Nephron (organoid): Measurements from ENCODE around the gene SSH3.
A peak's percentile ranks its signal among the peaks of the same experiment; 100 is the strongest.
"Not testable (repeated sequence)": the region's sequence is repeated elsewhere in the genome, so short reads cannot be mapped to it uniquely, and the experiment has no call there.

Experiments used
- H3K27ac Mint-ChIP-seq, 3 experiments: 2 replicates each; pipeline ENCODE4 v1.8.0; 2020; ENCODE audit warnings: mixed read lengths in 3 of 3, mild to moderate bottlenecking in 2 of 3, moderate library complexity in 1 of 3
- H3K27me3 Mint-ChIP-seq: 2 replicates; pipeline ENCODE4 v1.8.0; 2021; ENCODE audit warnings: low read depth, mild to moderate bottlenecking, moderate library complexity, mixed read lengths
- H3K36me3 Mint-ChIP-seq: 2 replicates; pipeline ENCODE4 v1.8.0; 2020; ENCODE audit warnings: low read depth, mixed read lengths
- H3K4me1 Mint-ChIP-seq: 2 replicates; pipeline ENCODE4 v1.8.0; 2020; ENCODE audit warnings: mixed read lengths
- H3K4me3 Mint-ChIP-seq, 3 experiments: 2 replicates each; pipeline ENCODE4 v1.8.0; 2020; ENCODE audit warnings: mild to moderate bottlenecking in 3 of 3, mixed read lengths in 3 of 3, moderate library complexity in 2 of 3
- H3K9me3 Mint-ChIP-seq: 2 replicates; pipeline ENCODE4 v1.8.0; 2020; ENCODE audit warnings: mixed read lengths
- TF ChIP-seq, protein P1 (sequence below), 3 experiments: fragments of 200-600 bp; sonication (generic); IDR thresholded peaks; one replicate each; pipeline ENCODE4 v1.5.0; 2021; ENCODE audit warnings: antibody characterized with exemption in 3 of 3; ENCODE audit not compliant: unreplicated experiment in 3 of 3

The SSH3 gene

DNA sequence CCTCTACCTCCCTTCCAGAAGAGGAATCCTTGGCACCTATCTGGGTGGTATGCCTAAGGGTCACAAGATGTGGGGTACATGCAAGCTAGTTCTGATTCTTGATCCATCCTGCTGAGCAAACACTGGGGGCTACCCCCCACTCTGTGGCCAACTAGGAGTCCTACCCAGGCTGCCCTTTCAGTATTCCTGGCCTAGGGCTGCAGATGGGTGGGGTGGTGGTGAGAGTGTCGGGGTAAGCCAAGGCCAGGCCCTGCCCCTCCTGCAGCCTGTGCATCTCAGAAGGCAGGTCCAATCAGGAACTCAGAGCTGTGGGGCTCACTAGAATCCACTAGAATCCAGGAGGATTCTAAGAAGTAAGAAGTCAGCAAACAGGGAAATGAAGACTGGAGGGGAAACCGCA is 10.9 kb downstream of the SSH3 start:
- Mint-ChIP-seq H3K27ac (peak overlapping the region in 1 of 3 experiments; percentile 38), H3K4me1 (peaks cover 9% of the 10 kb centered on the region), H3K36me3 (no peaks in the 10 kb centered on the region), H3K27me3 (peaks cover 8% of the 10 kb centered on the region), H3K9me3 (no peaks in the 10 kb centered on the region), H3K4me3 (peak overlapping the region; percentile 31 to 54 (median 41))
- TF ChIP-seq, protein P1, sequence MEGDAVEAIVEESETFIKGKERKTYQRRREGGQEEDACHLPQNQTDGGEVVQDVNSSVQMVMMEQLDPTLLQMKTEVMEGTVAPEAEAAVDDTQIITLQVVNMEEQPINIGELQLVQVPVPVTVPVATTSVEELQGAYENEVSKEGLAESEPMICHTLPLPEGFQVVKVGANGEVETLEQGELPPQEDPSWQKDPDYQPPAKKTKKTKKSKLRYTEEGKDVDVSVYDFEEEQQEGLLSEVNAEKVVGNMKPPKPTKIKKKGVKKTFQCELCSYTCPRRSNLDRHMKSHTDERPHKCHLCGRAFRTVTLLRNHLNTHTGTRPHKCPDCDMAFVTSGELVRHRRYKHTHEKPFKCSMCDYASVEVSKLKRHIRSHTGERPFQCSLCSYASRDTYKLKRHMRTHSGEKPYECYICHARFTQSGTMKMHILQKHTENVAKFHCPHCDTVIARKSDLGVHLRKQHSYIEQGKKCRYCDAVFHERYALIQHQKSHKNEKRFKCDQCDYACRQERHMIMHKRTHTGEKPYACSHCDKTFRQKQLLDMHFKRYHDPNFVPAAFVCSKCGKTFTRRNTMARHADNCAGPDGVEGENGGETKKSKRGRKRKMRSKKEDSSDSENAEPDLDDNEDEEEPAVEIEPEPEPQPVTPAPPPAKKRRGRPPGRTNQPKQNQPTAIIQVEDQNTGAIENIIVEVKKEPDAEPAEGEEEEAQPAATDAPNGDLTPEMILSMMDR (IDR thresholded peaks at IDR 0.05; ENCODE audit: unreplicated experiment in 3 of 3): no peak

DNA sequence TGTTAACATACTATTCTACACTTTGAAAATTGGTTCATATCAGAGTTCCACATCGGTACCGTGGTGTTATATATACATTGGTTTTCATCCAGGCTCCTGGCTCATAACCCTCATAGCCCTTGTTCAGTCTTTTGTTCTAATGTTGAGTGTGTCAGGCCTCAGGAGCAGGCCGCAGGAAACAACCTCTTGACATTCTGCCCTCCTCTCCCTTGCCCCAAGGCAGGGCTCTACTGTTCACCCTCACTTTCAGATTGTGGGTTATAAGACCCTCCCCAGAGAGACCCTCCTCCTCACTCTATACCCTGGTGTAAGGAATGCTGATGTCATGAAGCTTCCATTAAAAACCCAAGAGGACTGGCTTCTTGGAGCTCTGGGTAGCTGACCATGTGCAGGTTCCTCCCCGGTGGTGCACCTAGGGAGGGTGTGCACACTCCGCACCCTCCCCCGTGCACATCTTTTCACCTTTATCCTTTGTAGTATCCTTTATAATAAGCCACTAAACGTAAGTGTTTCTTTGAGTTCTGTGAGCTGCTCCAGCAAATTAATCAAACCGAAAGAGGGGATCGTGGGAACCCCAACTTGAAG is 12.1 kb downstream of the SSH3 start:
- no peaks in the 10 kb centered on the region for H3K9me3 Mint-ChIP-seq
- peaks cover 9% of the 10 kb centered on the region for H3K4me1 Mint-ChIP-seq
- peak overlapping the region in 1 of 3 experiments; percentile 55 for H3K27ac Mint-ChIP-seq
- peak overlapping the region; percentile 65 to 81 (median 80) for H3K4me3 Mint-ChIP-seq
- H3K36me3 Mint-ChIP-seq: no peaks in the 10 kb centered on the region
- peaks cover 8% of the 10 kb centered on the region for H3K27me3 Mint-ChIP-seq
- TF ChIP-seq, protein P1 (IDR thresholded peaks at IDR 0.05; ENCODE audit: unreplicated experiment in 3 of 3): no peak

DNA sequence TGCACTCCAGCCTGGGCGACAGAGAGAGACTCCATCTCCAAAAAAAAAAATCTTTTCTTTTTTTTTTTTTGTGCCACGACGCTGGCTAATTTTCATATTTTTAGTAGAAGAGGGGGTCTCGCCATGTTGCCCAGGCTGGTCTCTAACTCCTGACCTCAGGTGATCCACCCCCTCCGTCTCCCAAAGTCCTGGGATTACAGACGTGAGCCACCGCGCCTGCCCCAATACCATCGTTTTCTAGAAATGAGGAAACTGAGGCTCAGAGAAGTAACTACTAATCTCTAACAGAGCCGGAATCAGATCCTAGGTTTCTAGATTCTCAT is 13.5 kb downstream of the SSH3 start:
- Mint-ChIP-seq H3K27me3 (peaks cover 8% of the 10 kb centered on the region), H3K9me3 (no peaks in the 10 kb centered on the region), H3K4me3 (peak overlapping the region; percentile 92 to 98 (median 95)), H3K36me3 (no peaks in the 10 kb centered on the region), H3K27ac (peak overlapping the region; percentile 90 to 96 (median 96)), H3K4me1 (peaks cover 9% of the 10 kb centered on the region)
- TF ChIP-seq, protein P1 (IDR thresholded peaks at IDR 0.05; ENCODE audit: unreplicated experiment in 3 of 3): no peak

DNA sequence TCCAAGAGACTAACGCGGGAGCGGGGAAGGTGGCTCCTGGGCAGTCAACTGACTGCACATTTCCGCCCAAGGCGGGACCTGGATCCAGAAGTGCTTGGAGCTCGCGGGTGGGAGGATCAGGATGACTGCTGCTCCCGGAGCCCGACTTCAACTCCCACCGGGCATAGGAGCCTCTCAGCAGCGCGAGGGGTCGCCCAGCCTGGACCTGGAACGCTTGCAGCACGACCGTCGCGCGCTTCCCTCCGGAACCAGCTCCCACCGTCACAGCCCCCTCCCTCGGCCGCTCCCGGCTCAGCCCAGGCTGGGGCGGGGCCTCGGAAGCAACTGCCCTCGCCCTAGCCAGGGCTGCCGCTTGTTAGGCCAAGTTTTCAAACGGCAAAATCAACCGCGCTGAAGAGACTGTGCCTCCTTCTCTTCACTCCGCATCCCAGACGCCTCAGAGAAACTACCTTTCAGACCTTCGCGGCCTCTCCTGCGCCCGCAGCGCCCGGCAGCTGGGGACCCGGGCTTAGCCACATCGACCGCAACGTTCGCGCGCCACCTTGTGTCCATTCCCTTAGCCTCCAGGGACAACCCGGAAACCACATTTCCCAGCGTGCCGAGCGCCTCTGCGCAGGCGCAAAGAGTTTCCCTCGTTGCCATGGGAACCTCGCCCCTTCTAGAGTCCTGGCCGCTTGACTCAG is 14.0 kb downstream of the SSH3 start:
- no peaks in the 10 kb centered on the region for H3K36me3 Mint-ChIP-seq
- H3K27me3 Mint-ChIP-seq: peaks cover 8% of the 10 kb centered on the region
- H3K4me1 Mint-ChIP-seq: peaks cover 9% of the 10 kb centered on the region
- TF ChIP-seq, protein P1 (IDR thresholded peaks at IDR 0.05; ENCODE audit: unreplicated experiment in 3 of 3): peak; percentile 94 to 99 (median 96)
- peak overlapping the region; percentile 90 to 96 (median 96) for H3K27ac Mint-ChIP-seq
- H3K4me3 Mint-ChIP-seq: peak overlapping the region; percentile 92 to 98 (median 95)
- no peaks in the 10 kb centered on the region for H3K9me3 Mint-ChIP-seq

DNA sequence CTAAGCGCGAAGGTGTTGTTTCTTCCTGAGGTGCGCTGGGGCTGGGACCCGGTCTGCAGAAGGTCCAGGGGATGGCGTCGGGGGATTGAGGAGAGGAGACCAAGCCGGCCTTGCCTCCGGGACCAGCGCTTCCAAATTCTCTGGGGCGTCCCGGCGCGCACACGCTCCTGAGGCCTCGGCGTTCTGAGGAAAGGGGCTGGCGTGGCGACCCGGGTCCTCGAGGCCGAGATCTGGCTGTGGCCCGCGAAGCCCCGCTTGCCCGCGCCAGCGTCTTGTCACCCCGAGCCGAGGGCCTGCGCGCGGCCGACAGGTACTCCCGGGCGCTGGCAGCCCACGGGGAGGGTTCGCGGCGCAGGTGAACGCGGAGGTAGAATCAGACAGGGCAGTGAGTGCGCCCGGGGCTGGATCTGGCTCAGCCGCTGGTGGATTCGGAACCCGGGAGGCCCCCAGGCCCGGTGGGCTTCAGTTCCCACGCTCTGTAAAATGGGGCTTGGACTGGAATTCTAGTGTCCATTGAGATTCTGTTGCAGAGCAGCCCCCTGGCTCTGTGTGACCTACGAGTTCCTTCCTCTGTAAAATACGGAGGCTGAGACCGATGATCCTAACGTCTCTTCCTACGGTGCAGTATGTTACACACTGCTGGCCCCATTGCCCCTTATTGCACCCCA is 14.7 kb downstream of the SSH3 start:
- TF ChIP-seq, protein P1 (IDR thresholded peaks at IDR 0.05; ENCODE audit: unreplicated experiment in 3 of 3): no peak
- Mint-ChIP-seq H3K27ac (peak overlapping the region; percentile 90 to 96 (median 96)), H3K4me1 (peaks cover 9% of the 10 kb centered on the region), H3K27me3 (peaks cover 8% of the 10 kb centered on the region), H3K9me3 (no peaks in the 10 kb centered on the region), H3K36me3 (no peaks in the 10 kb centered on the region), H3K4me3 (peak overlapping the region; percentile 92 to 98 (median 95))

DNA sequence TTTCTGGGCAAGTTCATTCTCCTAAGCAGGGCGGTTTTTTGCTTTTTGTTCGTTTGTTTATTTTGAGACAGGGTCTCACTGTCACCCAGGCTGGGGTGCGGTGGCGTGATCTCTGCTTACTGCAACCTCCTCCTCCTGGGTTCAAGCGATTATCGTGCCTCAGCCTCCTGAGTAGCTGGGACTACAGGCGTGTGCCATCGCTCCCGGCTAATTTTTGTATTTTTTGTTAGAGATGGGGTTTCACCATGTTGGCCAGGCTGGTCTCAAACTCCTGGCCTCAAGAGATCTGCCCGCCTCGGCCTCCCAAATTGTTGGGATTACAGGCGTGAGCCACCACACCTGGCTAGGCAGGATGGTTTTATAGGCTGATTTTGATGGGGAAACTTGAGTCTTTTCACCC is 15.5 kb downstream of the SSH3 start:
- Mint-ChIP-seq H3K27ac (peak overlapping the region in 2 of 3 experiments; percentile 45 to 49), H3K4me3 (peak overlapping the region; percentile 92 to 98 (median 95)), H3K27me3 (peaks cover 10% of the 10 kb centered on the region)
- H3K9me3 Mint-ChIP-seq, H3K36me3 Mint-ChIP-seq, H3K4me1 Mint-ChIP-seq: not testable (repeated sequence)
